Stimulated activated CD8-positive, alpha-beta memory T cell treated with anti-CD3 and anti-CD28 coated beads, Interleukin-4, amount 100 ng/mL, for 24 hours (primary cell): ENCODE data around the gene HHAT.

Experiments used
- DNase-seq: peaks from one replicate; pipeline ENCODE4 v3.0.0-alpha.2; 2020; ENCODE audit warnings: low read depth

Gene HHAT

DNA sequence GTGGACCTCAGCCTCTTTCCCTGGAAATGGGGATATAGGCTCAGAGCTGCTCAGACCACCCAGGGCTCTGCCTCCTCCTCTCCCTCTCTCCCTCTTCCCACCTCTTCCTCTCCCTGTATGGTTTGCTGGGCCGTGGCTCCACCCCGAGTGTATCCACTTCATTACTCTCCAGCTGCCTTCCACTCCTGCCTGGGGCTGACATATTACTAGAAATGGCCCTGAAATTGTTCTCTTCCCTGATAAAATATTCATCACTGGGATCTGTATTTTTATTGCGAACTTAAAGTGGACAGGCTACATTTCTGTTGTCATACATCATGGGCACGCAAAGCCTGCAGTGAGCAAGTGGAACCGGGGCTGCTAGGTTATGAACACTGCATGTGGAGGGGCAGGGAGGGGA lies 225.0 kb downstream of the HHAT start:
- DNase-seq, result no peak

DNA sequence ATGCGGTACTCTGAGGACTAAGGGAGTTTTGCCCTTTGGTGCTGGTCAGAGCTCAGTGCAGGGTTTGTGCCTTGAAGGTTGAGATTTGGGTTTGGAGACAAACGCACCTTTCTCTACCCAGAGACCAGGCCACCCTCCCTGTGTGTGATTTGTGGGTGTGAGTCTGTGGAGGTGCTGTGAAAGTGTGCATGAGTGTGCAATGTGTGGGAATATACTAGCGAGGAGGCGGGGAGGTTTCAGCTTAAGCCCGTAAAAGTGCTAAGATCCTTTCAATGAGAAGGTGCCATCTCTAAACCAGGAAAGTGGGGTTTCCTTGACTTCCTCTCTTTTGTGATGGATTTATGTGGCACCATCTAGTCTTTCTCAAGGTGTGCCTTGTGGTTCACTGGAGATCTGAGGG lies 225.7 kb downstream of the HHAT start:
- no peak for DNase-seq

DNA sequence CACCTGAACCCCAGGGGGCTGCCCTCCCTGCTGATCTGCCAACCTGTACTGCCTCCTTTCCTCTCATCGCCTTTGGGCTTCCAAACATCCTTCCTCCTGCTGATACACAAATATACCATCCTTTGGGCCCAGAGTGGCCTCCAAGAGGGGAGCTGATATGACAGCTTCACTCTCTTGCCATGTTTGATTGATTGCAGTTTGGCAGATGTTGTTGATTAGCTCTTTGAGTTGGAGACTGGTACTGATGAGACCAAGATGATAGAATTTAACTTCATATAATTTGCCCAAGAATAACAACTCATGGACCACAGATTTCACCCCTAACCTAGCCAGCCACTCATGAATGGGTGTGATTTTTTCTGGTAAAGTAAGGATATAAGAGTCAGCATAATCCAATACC lies 227.8 kb downstream of the HHAT start:
- DNase-seq, result no peak

DNA sequence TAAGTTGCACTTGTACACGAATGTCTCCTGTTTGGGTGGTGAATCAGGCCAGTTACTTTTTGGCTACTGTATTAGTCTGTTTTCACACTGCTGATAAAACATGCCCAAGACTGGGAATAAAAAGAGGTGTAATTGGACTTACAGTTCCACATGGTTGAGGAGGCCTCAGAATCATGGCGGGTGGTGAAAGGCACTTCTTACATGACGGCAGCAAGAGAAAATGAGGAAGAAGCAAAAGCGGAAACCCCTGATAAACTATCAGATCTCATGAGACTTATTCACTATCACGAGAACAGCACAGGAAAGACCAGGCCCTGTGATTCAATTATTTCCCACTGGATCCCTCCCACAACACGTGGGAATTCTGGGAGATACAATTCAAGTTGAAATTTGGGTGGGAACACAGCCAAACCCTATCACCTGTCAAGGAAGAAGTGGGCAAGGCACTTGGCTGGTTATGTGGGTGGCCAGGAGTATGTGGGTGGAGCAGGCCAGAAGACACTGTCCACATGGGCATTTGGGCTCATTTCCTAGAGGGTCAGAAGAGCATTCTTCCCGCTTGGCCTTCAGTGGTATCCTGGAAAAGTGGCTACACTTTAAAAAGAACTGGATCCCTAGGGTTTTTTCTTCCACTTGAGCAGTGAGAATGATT lies 228.8 kb downstream of the HHAT start:
- no peak for DNase-seq

DNA sequence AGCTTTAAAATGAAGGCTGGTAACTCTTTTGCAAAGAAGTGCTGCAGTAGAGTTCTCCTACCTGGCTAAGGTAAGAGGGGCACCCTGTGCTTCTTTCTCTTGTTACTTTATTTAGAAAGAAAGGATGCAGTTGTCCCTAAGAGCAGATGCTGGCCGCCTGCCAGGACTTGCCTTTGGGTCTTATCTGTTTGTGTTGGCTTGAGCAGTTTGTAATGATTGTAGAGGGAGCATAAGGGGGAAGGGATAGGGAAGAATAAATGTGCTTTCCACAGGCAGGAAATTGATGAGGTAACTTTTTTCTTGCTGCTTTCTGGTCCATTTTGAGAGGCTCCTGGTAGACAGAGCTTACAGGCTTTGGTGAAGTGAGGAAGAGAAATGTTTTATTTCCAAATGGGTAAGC lies 229.6 kb downstream of the HHAT start:
- DNase-seq, result no peak

DNA sequence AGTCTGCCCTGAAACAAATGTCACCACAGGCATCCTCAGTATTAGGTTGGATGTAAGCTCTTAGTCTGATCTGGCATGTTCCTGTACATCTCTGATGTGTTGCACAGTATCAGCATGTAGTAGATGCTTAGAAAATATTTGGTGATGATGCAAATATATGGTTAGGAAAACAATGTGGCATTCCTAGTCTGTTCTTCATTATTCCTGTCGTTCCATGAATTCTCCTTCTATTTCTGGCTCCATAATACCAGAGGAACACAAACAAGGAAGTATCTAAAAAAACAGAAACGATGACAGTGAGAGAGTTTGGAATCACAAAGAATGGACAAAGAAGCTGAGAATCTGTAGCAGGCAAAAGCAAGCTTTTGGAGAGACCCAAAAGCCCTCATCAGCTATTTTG lies 236.6 kb downstream of the HHAT start:
- DNase-seq, result no peak

DNA sequence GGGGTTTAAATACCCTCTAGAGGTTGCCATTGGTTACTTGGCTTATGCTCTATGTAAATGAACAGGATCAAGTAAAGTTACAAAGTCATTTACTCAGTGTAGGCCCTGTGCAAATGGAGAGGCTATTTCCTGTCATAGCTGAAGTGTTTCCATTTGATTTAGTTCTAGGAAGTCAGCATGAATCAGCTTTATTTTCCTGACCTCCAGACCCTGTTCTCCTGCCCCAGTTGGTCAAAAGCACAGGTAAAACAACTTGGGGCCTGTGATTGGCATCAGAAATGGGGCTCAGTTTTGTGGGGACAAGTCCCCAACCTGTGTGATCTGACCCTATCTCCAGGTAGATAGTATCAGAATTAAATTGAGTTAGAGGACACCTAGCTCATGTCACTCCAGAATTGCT lies 239.9 kb downstream of the HHAT start:
- DNase-seq, result no peak

DNA sequence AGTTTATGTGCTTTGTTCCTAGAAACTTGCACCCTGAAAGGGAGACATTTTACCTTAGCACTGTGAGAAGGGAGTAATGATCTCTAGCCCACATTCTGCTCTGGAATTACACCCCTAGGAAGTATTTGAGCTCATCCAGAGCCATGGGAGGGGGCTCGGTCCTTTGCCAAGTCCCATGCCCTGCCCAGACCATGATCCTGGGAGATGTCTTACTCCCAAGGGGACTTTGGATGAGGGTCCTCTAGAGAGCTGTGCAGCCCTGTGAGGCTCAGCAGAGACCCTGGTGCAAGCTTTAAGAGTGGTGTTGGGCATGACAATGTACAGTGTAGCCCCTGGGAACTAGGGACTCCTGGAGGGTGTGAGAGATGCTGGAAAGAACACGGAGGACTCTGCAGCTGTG lies 241.4 kb downstream of the HHAT start:
- no peak for DNase-seq

DNA sequence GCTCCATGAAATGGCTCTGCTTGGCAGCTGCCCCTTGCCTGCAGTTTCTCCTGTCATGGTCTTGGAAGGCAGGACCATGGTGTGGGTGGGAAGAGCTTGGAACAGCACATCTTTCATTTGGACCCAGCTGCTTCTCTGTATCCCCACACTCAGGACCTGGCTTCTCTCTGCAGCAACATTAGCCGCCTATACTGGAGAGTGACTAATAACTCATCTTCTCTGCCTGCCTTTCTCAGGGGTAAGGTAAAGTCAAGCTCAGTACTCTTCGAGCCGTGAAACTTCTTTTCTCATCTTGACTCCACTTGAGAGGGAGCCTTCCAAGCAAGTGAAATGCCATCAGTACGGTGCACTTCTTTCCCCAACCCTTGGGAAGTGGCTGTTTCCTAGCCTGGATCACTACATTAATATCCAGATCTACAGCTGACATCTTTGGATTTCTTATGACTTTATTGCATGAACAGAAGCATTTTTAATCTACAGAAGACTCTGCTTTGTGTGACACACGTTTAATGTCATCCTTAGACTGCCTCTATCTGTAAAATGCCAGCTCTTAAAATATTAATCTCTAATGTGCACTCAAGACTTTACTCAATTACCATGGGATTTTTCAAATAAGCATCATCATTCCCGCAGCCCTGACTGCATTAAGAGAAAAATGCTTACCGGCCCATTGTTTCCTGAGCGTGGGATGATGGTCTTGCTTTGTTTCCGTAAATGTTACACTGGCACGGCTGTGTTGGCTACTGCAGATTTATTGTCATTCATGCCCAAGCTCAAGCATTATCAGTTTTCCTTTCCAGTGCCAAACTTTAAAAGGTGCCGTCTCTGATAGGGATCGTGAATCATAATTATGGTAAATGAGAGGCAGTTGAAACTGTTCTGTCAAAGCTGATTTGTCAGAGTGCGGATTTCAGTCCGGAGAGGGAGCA lies 242.9 kb downstream of the HHAT start:
- DNase-seq, result no peak

DNA sequence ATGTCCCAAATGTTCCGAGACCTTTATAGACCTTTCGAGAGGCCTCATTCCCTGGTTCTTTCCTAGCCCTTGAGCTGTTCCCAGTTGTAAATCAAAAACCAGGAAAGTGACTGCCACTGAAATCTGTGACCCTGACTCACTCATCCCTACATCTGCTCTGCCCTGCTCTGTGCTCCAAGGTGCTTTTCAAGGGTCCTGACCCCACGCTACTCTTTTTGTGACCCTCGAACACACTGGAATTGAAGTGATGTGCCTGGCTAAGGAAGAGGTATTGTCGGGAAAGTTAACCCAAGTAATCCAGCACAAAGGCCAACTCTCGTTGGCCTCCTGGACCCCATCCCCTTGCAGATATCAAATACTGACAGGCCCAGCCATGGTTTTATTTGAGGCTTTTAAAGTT lies 244.4 kb downstream of the HHAT start:
- DNase-seq, result no peak

DNA sequence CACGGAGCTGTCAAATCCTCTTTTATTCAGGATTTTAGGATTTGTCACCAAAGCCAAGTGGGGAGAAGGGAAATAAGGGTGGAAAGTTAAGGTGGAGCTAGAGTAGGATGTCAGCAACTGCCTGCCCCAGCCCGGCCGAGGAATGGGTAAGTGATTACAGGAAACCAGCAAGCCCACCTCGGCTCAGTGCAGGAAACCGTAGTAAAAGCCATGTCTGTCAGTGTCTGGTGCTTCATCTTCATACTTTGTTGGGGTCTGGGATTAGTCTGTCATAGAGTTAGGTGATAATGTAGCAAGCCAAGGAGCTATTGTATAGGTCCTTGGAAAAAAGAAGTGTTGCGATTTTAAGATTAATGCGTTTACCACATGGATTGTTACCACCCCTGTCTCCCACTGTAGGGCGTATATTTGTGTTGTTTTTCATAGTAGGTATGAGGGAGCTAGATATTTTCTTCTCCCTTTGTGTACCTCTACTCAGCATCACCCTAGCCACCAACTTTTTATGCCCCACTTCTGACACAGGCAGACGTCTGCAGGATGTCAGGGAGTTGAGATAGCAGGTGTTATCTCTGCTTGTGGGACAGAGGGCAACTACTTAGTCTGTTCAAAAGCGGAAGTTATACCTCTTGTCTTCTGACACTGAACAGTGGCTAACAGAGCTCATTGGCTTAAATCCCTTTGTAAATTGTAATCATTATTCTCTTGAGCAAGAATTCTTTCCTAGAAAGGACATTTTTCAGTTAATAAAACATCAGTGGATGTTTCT lies 253.7 kb downstream of the HHAT start:
- no peak for DNase-seq

DNA sequence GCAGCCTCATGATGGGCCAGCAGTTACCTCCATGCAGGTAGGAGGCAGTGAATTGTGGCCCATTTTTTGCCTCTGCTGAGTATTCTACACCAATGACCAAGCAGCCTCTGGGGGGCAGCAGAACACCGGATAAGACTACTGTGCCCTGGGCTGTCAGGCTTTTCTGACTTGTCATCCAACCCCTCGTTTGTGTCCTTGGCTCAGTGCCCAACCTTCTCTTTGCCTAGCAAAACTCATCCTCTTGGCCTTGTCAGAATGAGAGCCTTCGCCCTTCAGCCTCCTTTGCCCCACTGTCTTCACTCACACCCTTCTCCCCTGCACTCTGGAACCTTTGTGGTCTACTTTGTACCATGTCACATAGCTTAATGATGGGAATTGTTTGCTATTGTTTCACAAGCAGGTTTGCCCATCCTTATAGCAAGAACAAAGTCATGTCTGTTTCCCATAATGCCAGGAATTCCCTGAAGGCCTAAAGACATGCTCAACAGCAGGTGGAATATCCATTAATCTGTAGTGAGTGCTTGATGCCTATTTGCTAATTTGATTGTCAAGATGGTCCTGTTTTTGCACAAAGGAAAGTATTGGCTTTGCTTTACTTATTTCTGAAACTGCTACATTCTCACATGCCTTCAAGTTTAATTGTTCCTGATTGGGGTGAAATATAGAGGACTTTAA lies 255.9 kb downstream of the HHAT start:
- peak; percentile 59 for DNase-seq

DNA sequence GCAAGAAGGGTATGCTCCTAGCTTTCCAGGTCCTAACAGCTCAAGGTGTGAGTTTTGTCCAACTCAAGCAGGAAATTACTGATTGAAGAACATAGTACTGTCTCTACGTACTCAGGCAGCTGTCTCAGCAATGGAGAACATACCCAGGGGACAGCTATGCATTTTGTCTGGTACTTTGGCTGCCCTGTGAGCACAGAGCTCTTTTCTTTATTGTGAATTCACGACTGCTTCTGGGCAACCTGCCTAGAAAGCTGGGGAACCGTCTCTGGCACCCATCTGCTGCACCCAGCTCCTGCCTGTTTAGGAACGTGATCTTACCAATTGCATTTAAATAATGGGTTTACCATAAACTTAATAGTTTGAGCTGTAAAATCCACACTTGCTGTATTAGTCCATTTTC lies 258.1 kb downstream of the HHAT start:
- DNase-seq, result no peak

DNA sequence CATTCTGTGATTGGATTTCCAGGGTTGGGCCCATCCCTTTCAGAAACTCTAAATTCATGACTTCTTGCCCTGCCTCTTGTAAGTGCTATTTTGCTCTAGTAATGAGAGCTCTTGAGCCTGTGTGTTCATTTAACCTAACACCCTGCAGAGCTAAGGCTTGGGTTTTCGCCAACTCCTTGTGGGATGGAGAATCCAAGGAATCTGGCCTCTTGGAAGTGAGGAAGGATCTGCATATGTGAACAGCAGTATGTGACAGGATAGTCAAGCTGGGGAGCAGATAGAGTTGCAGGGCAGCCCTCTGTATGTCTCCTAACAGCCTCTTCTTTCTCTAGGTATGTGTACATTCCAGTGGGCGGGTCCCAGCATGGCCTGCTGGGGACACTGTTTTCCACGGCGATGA lies 258.9 kb downstream of the HHAT start:
- DNase-seq, result no peak

DNA sequence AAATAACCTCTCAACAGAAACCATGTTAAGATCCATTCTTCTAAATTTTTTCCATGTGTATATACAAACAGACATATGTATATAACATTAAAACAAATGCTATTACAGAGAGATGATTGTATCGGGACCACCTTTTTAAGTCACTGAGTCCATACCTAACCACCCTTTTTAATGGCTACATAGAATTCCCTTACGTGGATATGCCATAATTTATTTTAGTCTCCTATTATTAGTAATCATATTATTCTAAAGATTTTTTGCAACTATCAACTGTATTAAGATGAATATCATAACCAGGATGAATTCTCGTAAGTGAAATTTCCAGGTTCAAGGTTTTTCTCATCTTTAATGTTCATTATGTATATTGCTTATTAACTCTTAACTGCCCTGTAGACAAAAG lies 259.7 kb downstream of the HHAT start:
- DNase-seq, result no peak

DNA sequence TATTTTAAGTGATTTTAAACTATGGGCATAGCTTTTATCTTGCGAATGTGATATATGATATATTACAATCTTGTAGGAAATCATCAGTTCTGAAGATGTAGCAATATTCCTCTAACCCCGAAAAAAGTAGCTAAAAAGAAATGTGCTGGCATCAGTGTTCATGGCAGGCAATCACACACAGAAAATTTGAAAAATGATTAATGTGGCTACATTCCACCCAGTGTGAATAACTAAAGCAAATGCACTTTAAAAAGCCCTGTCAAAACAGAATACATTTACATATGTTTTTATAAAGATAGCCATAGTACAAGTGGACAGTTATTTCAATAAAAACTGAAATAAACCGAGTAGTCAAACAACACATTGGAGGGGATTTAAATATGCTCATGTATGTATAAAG lies 260.2 kb downstream of the HHAT start:
- no peak for DNase-seq

DNA sequence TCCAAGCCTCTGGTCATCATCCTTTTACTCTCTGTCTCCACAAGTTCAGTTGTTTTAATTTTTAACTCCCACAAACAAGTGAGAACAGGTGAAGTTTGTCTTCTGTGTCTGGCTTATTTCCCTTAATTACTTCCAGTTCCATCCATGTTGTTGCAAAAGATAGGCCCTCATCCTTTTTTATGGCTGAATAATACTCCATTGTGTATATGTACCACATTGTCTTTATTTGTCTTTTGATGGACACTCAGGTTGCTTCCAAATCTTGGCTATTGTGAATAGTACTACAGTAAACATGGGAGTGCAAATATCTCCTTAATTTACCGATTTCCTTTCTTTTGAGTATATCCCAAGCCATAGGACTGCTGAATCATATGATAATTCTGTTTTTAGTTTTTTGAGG lies 262.5 kb downstream of the HHAT start:
- no peak for DNase-seq

DNA sequence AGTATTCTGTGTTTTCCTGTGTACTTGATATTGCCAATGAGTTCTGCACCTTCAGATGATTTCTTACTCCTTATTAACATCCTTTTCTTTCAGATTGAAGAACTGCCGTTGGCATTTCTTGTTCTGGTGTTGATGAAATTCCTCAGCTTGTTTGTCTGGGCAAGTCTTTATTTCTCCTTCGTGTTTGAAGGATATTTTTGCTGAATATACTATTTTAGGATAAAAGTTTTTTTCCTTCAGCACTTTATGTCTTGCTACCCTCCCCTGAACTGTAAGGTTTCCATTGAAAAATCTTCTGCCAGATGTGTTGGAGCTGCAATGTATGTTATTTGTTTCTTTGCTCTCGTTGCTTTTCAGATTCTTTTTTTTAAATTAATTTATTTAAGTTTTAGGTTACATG lies 265.9 kb downstream of the HHAT start:
- DNase-seq, result no peak

DNA sequence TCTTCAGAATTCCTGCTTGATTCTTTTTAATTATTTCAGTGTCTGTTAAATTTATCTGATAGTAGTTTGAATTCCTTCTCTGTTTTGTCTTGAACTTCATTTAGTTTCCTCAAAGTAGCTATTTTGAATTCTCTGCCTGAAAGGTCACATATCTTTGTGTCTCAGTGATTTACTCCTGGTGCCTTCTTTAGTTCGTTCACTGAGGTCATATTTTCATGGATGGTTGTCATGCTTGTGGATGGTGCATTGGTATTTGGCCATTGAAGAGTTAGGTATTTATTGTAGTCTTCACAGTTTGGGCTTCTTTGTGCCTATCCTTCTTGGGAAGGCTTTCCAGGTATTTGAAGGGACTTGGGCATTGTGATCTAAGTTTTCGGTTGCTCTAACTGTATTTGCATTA lies 267.9 kb downstream of the HHAT start:
- no peak for DNase-seq

DNA sequence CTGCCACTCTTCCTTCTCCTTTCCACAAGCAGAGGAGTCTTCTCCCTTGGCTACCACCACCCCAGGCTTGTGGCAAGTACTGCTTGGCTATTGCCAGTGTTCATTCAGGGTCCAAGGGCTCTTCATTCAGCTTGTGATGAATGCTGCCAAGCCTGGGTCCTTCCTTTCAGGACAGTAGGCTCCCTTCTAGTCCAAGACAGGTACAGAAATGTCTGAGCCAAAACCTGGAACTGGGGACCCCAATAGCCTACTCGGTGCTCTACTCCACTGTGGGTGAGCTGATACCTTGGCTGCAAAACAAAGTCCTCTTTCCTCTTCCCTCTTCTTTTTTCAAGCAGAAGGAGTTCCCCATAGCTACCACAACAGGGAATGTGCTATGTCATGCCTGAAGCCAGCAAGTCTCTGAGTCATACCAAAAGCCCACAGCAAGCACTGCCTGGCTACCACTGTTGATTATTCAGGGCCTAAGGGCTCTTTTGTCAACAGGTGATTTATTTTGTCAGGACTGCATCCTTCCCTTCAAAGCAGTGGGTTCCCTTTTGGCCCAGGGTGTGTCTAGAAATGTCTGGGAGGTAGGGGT lies 268.9 kb downstream of the HHAT start:
- DNase-seq, result no peak

DNA sequence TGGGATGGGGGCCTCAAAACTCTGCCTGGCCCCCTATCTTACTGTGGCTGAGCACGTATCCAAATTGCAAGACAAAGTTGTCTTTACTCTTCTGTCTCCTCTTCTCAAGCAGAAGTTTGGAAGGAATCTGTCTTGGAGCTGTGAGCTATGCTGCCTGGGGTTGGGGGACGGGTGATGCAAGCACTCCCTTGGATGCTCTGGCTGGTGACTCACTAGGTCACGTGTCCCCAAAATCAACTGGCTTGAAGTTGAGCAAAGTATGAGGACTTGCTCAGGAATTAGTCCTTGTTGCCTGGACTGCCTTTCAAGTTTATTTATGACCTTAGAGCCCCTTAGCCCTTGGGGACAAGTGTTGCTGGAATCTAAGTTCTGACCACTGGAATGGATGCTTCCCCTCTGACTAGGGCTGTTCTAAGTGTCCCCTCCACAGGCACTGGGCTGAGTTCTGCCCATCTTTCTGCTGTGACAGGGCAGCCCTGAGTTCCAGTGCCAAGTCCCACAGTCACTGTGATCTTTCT lies 269.5 kb downstream of the HHAT start:
- no peak for DNase-seq
